Measurements from ENCODE around the gene PRKAG3.
"Not testable (repeated sequence)": the region's sequence is repeated elsewhere in the genome, so short reads cannot be mapped to it uniquely, and the experiment has no call there.

The PRKAG3 gene

GRCh38 chr2:218863021-218863520, 31.5 kb upstream of the PRKAG3 start:
- no peak for DNase-seq (ENCODE audit: low read depth)

- no peak for DNase-seq (ENCODE audit: low read depth)
Measured at GRCh38 chr2:218861645-218862318, 30.2 kb upstream of the PRKAG3 start.

GRCh38 chr2:218860950-218861381, 29.4 kb upstream of the PRKAG3 start:
- DNase-seq (ENCODE audit: low read depth) = no peak

GRCh38 chr2:218859988-218860831, 28.6 kb upstream of the PRKAG3 start:
- DNase-seq (ENCODE audit: low read depth) = no peak

- DNase-seq (ENCODE audit: low read depth) = no peak
Measured at GRCh38 chr2:218859556-218859987, 28.0 kb upstream of the PRKAG3 start, which contains the start of gene WNT6. TSS of gene WNT6 (plus strand) at chr2:218859805. CDS start at chr2:218860038, 233 bp downstream.

- DNase-seq (ENCODE audit: low read depth) = no peak
Measured at GRCh38 chr2:218858671-218859555, 27.3 kb upstream of the PRKAG3 start.

GRCh38 chr2:218858138-218858445, 26.5 kb upstream of the PRKAG3 start:
- no peak for DNase-seq (ENCODE audit: low read depth)

- DNase-seq (ENCODE audit: low read depth) = no peak
Measured at GRCh38 chr2:218857371-218858137, 26.0 kb upstream of the PRKAG3 start.

GRCh38 chr2:218856896-218857243, 25.3 kb upstream of the PRKAG3 start:
- DNase-seq (ENCODE audit: low read depth) = no peak

- DNase-seq (ENCODE audit: low read depth) = no peak
Measured at GRCh38 chr2:218856167-218856895, 24.7 kb upstream of the PRKAG3 start.

GRCh38 chr2:218855305-218856166, 23.9 kb upstream of the PRKAG3 start:
- DNase-seq (ENCODE audit: low read depth) = no peak

- DNase-seq (ENCODE audit: low read depth) = no peak
Measured at GRCh38 chr2:218854860-218855259, 23.3 kb upstream of the PRKAG3 start.

GRCh38 chr2:218853766-218854165, 22.2 kb upstream of the PRKAG3 start:
- no peak for DNase-seq (ENCODE audit: low read depth)

GRCh38 chr2:218852911-218853667, 21.5 kb upstream of the PRKAG3 start:
- DNase-seq (ENCODE audit: low read depth) = peak; percentile 38

GRCh38 chr2:218851286-218851685, 19.7 kb upstream of the PRKAG3 start:
- DNase-seq (ENCODE audit: low read depth) = no peak

GRCh38 chr2:218850796-218851195, 19.2 kb upstream of the PRKAG3 start:
- no peak for DNase-seq (ENCODE audit: low read depth)

- no peak for DNase-seq (ENCODE audit: low read depth)
Measured at GRCh38 chr2:218849721-218850120, 18.1 kb upstream of the PRKAG3 start.

- not testable (repeated sequence) for DNase-seq (ENCODE audit: low read depth)
Measured at GRCh38 chr2:218846963-218847362, 15.4 kb upstream of the PRKAG3 start.

GRCh38 chr2:218844334-218844733, 12.7 kb upstream of the PRKAG3 start:
- not testable (repeated sequence) for DNase-seq (ENCODE audit: low read depth)
